ENCODE data around the gene RARS1. TPM values are rescaled to one million over a fixed set of nuclear protein-coding genes. Genes with fewer than 3 reads are reported as not detected.

Gene RARS1
- total RNA-seq, 1 experiment from 2014 or later = 98.8 TPM

GRCh38 chr5:168446983-168447619, 39.2 kb upstream of the RARS1 start:
- DNase-seq (ENCODE audit: low spot score) (no peak), ATAC-seq (no peak)
- TF ChIP-seq USF2 (CRISPR knock-in tag; IDR thresholded peaks at IDR 0.05) = no peak
- TF ChIP-seq, protein P1, sequence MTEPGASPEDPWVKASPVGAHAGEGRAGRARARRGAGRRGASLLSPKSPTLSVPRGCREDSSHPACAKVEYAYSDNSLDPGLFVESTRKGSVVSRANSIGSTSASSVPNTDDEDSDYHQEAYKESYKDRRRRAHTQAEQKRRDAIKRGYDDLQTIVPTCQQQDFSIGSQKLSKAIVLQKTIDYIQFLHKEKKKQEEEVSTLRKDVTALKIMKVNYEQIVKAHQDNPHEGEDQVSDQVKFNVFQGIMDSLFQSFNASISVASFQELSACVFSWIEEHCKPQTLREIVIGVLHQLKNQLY (CRISPR knock-in tag; IDR thresholded peaks at IDR 0.05) = no peak
- Mint-ChIP-seq H3K4me1 (0 out of 2 replicates have a peak, but pooled peaks cover 3% of the 10 kb centered on the region), H3K27ac (no peak overlapping the region; the same call in 1 of the 2 replicates), H3K36me3 (peaks cover 36% of the 10 kb centered on the region), H3K9me3 (no peaks in the 10 kb centered on the region), H3K4me3 (no peak overlapping the region), H3K27me3 (ENCODE audit: low read depth) (no peaks in the 10 kb centered on the region)
- CTCF ChIA-PET = no interaction called here
- POLR2A ChIA-PET = no interaction called here

GRCh38 chr5:168447808-168448207, 38.5 kb upstream of the RARS1 start:
- no peaks in the 10 kb centered on the region for H3K27me3 Mint-ChIP-seq (ENCODE audit: low read depth)
- H3K4me1 Mint-ChIP-seq = 0 out of 2 replicates have a peak, but pooled peaks cover 3% of the 10 kb centered on the region
- peaks cover 36% of the 10 kb centered on the region for H3K36me3 Mint-ChIP-seq
- CTCF ChIA-PET = no interaction called here
- POLR2A ChIA-PET = no interaction called here
- ATAC-seq = no peak
- H3K9me3 Mint-ChIP-seq = no peaks in the 10 kb centered on the region
- TF ChIP-seq HMGXB4 (CRISPR knock-in tag; IDR thresholded peaks at IDR 0.05) (no peak), SMAD4 (CRISPR knock-in tag; IDR thresholded peaks at IDR 0.05) (no peak), RELA (CRISPR knock-in tag; IDR thresholded peaks at IDR 0.05; ENCODE audit: borderline replicate concordance) (no peak), NFATC4 (CRISPR knock-in tag; IDR thresholded peaks at IDR 0.05) (no peak), ZNF423 (CRISPR knock-in tag; IDR thresholded peaks at IDR 0.05) (no peak), JUN (CRISPR knock-in tag; IDR thresholded peaks at IDR 0.05) (no peak), TCF7 (CRISPR knock-in tag; IDR thresholded peaks at IDR 0.05; ENCODE audit: low read depth) (no peak), CREM (CRISPR knock-in tag; IDR thresholded peaks at IDR 0.05) (no peak), HMGA2 (CRISPR knock-in tag; IDR thresholded peaks at IDR 0.05) (no peak), ZNF263 (CRISPR knock-in tag; IDR thresholded peaks at IDR 0.05; ENCODE audit: low read depth) (no peak)
- TF ChIP-seq, protein P2, sequence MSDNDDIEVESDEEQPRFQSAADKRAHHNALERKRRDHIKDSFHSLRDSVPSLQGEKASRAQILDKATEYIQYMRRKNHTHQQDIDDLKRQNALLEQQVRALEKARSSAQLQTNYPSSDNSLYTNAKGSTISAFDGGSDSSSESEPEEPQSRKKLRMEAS (CRISPR knock-in tag; IDR thresholded peaks at IDR 0.05) = no peak
- TF ChIP-seq, protein P1 (CRISPR knock-in tag; IDR thresholded peaks at IDR 0.05) = no peak
- TF ChIP-seq, protein P3, sequence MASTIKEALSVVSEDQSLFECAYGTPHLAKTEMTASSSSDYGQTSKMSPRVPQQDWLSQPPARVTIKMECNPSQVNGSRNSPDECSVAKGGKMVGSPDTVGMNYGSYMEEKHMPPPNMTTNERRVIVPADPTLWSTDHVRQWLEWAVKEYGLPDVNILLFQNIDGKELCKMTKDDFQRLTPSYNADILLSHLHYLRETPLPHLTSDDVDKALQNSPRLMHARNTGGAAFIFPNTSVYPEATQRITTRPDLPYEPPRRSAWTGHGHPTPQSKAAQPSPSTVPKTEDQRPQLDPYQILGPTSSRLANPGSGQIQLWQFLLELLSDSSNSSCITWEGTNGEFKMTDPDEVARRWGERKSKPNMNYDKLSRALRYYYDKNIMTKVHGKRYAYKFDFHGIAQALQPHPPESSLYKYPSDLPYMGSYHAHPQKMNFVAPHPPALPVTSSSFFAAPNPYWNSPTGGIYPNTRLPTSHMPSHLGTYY (CRISPR knock-in tag; IDR thresholded peaks at IDR 0.05) = no peak
- no peak overlapping the region for H3K27ac Mint-ChIP-seq
- H3K4me3 Mint-ChIP-seq = no peak overlapping the region
- DNase-seq (ENCODE audit: low spot score) = no peak

DNA sequence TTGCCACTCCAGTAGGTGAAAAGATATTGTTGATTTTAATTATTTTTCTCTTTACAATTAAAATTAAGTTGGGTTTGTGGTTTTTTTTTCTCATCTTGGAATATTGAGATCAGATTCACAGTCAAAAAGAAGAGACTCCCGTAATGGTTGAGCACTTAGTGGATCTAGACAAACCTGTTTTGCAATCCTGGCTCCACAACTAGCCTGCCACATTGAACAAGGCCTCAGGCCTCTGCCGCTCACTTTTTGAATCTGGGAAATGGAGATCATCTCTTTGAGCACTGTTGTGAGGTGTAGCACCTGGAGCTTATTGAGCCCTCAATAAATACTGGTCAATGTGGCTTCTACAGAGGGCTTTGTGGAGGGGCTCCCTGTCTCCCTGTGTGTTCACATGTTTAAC, 37.1 kb upstream of the RARS1 start:
- no peaks in the 10 kb centered on the region for H3K27me3 Mint-ChIP-seq (ENCODE audit: low read depth)
- no peaks in the 10 kb centered on the region for H3K9me3 Mint-ChIP-seq
- 0 out of 2 replicates have a peak, but pooled peaks cover 3% of the 10 kb centered on the region for H3K4me1 Mint-ChIP-seq
- DNase-seq (ENCODE audit: low spot score) (no peak), ATAC-seq (no peak)
- CTCF ChIA-PET = interaction anchor here (0.8 kb wide), 1 partner anchor 230 kb away, joined by 7 read pairs; no protein-coding TSS in a partner anchor
- POLR2A ChIA-PET = no interaction called here
- no peak overlapping the region; the same call in 1 of the 2 replicates for H3K27ac Mint-ChIP-seq
- H3K4me3 Mint-ChIP-seq = no peak overlapping the region
- H3K36me3 Mint-ChIP-seq = peaks cover 24% of the 10 kb centered on the region
- TF ChIP-seq E2F1 (CRISPR knock-in tag; IDR thresholded peaks at IDR 0.05) = no peak
- TF ChIP-seq, protein P1 (CRISPR knock-in tag; IDR thresholded peaks at IDR 0.05) = no peak
- TF ChIP-seq USF1 (CRISPR knock-in tag; IDR thresholded peaks at IDR 0.05) = no peak
- TF ChIP-seq FOXK1 (CRISPR knock-in tag; IDR thresholded peaks at IDR 0.05) = no peak
- TF ChIP-seq ETV6 (CRISPR knock-in tag; IDR thresholded peaks at IDR 0.05) = no peak
- TF ChIP-seq GTF2I (CRISPR knock-in tag; conservative IDR thresholded peaks at IDR 0.05) = no peak
- TF ChIP-seq NFYB (CRISPR knock-in tag; conservative IDR thresholded peaks at IDR 0.05; ENCODE audit: low read depth) = no peak
- TF ChIP-seq ZNF232 (CRISPR knock-in tag; IDR thresholded peaks at IDR 0.05) = no peak
- TF ChIP-seq PREB (CRISPR knock-in tag; IDR thresholded peaks at IDR 0.05; ENCODE audit: borderline replicate concordance) = no peak
- TF ChIP-seq ZNF416 (CRISPR knock-in tag; IDR thresholded peaks at IDR 0.05) = no peak
